HepG2 (cell line): ENCODE data around the gene ATP5F1E. TPM values are rescaled to one million over a fixed set of nuclear protein-coding genes. Genes with fewer than 3 reads are reported as not detected.

ENCODE experiments used
- AGO1 ChIP-seq: fragments of 200-400 bp; formaldehyde crosslinking; IDR thresholded peaks from 2 replicates; pipeline ENCODE4 v1.6.1; 2017; ENCODE audit warnings: mild to moderate bottlenecking, low read depth, low read length, moderate library complexity; ENCODE audit not compliant: poor library complexity, severe bottlenecking
- ATF6 ChIP-seq: sonication (generic); formaldehyde crosslinking; conservative IDR thresholded peaks from 2 replicates; pipeline ENCODE4 v1.4.0; 2020; ENCODE audit warnings: missing genetic modification reagents
- ATF7-NPFF ChIP-seq: sonication (generic); formaldehyde crosslinking; IDR thresholded peaks from 2 replicates; pipeline ENCODE4 v1.8.1; 2023; ENCODE audit warnings: mild to moderate bottlenecking, low read depth, missing genetic modification reagents, moderate library complexity
- CENPT ChIP-seq: sonication (generic); formaldehyde crosslinking; IDR thresholded peaks from 2 replicates; pipeline ENCODE4 v1.8.0; 2022; ENCODE audit warnings: low read depth, mild to moderate bottlenecking, moderate library complexity, missing genetic modification reagents
- ESRRA ChIP-seq: sonication (generic); formaldehyde crosslinking; IDR thresholded peaks from 2 replicates; pipeline ENCODE4 v1.5.1; 2020; ENCODE audit warnings: mild to moderate bottlenecking, low read depth, missing genetic modification reagents
- FOXC1 ChIP-seq: sonication (generic); formaldehyde crosslinking; IDR thresholded peaks from 2 replicates; pipeline ENCODE4 v1.8.0; 2022; ENCODE audit warnings: mild to moderate bottlenecking, missing genetic modification reagents, borderline replicate concordance
- MAF1 ChIP-seq: sonication (generic); formaldehyde crosslinking; IDR thresholded peaks from 2 replicates; pipeline ENCODE4 v1.5.0; 2020; ENCODE audit warnings: missing genetic modification reagents, borderline replicate concordance
- MZF1 ChIP-seq: sonication (generic); formaldehyde crosslinking; IDR thresholded peaks from 2 replicates; pipeline ENCODE4 v1.8.1; 2023; ENCODE audit warnings: mild to moderate bottlenecking, missing genetic modification reagents, borderline replicate concordance
- NCOA1 ChIP-seq: sonication (generic); formaldehyde crosslinking; IDR thresholded peaks from 2 replicates; pipeline ENCODE4 v1.9.0; 2021; ENCODE audit warnings: missing genetic modification reagents
- RBFOX2 ChIP-seq: fragments of 200-400 bp; formaldehyde crosslinking; IDR thresholded peaks from 2 replicates; pipeline ENCODE4 v1.6.1; 2017; ENCODE audit warnings: low read depth, mild to moderate bottlenecking, low read length
- SETDB1 ChIP-seq: sonication (generic); formaldehyde crosslinking; IDR thresholded peaks from 2 replicates; pipeline ENCODE4 v1.5.1; 2020; ENCODE audit warnings: missing genetic modification reagents, mild to moderate bottlenecking, borderline replicate concordance
- WIZ ChIP-seq: sonication (generic); formaldehyde crosslinking; IDR thresholded peaks from 2 replicates; pipeline ENCODE4 v1.5.1; 2020; ENCODE audit warnings: mild to moderate bottlenecking, missing genetic modification reagents
- ZBTB39 ChIP-seq: sonication (generic); formaldehyde crosslinking; IDR thresholded peaks from 2 replicates; pipeline ENCODE4 v1.5.0; 2020; ENCODE audit warnings: missing genetic modification reagents
- ZFP91 ChIP-seq: sonication (generic); formaldehyde crosslinking; IDR thresholded peaks from 2 replicates; pipeline ENCODE4 v1.9.0; 2022; ENCODE audit warnings: missing genetic modification reagents, mild to moderate bottlenecking, borderline replicate concordance
- ZGPAT ChIP-seq: IDR thresholded peaks from 2 replicates; pipeline ENCODE4 v1.6.1; 2016; ENCODE audit warnings: mild to moderate bottlenecking
- ZMYM4 ChIP-seq: sonication (generic); formaldehyde crosslinking; IDR thresholded peaks from 2 replicates; pipeline ENCODE4 v1.8.1; 2023; ENCODE audit warnings: mild to moderate bottlenecking, missing genetic modification reagents
- ZNF264 ChIP-seq: sonication (generic); formaldehyde crosslinking; IDR thresholded peaks from 2 replicates; pipeline ENCODE4 v1.4.0; 2020; ENCODE audit warnings: missing genetic modification reagents
- ZNF44 ChIP-seq: sonication (generic); formaldehyde crosslinking; IDR thresholded peaks from 2 replicates; pipeline ENCODE4 v1.5.1; 2020; ENCODE audit warnings: mild to moderate bottlenecking, missing genetic modification reagents
- polyA plus RNA-seq, 8 experiments: library from polyadenylated mRNA; depleted of rRNA in 3 of 8; stranded (reverse) in 7 of 8; unstranded in 1 of 8; fragments of >200 nt; fragmentation: Illumina TruSeq in 4 of 8; extraction: Trizol in 4 of 8; gene quantifications; 2 replicates each; pipeline versions ENCODE4 v1.2.1 to v1.2.3, GENCODE V29; 2011 to 2016; ENCODE audit warnings: low read depth in 4 of 8, missing spikeins in 1 of 8, mixed read lengths in 1 of 8; ENCODE audit not compliant: insufficient read depth in 1 of 8
- total RNA-seq, 5 experiments: library from RNA; depleted of rRNA; stranded (reverse); fragments of >200 nt; fragmentation: Illumina TruSeq; extraction: Trizol; gene quantifications; 2 replicates each; pipeline ENCODE4 v1.2.3, GENCODE V29; 2016; ENCODE audit warnings: low read depth in 1 of 5
- TF ChIP-seq, protein P1 (sequence below): sonication (generic); formaldehyde crosslinking; IDR thresholded peaks from 2 replicates; pipeline ENCODE4 v1.5.0; 2020; ENCODE audit warnings: mild to moderate bottlenecking, missing genetic modification reagents

Gene ATP5F1E
- total and polyA plus RNA-seq, 2 of the 13 experiments (the other 11 are each of a cell fraction or from before 2014, with no cell fraction given), result 121 to 134 TPM

DNA sequence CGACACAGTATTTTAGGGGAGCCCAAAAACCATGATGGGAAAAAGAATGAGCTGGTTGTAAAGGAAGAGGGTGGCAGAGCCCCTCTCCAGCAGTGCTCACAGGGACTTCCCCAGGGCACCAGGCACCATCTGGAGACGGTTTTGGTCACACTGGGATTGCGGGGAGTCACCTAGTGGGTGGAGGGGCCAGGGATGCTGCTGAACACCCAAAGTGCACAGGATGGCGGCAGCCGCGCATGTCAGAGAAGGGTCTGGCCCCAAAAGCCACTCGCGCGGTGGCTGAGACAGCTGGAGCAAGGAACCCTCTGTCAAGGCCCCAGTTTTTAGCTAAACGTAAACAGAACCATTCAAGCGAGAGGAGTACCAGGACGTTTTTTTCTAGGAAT is 35.9 kb downstream of the ATP5F1E start (continued):
- no peak for TF ChIP-seq ZGPAT
- no peak for TF ChIP-seq ATF6 (CRISPR knock-in tag)
- no peak for TF ChIP-seq MZF1
- TF ChIP-seq AGO1, result peak; percentile 15
- TF ChIP-seq ZFP91 (CRISPR knock-in tag), result no peak; the same call in 1 of the 2 replicates
- no peak for TF ChIP-seq ZNF44
- 0 out of 2 replicates have a peak, but pooled peaks have one; percentile 34 for TF ChIP-seq ATF7-NPFF
- TF ChIP-seq ZNF264 (CRISPR knock-in tag), result no peak
- TF ChIP-seq SETDB1, result no peak
- TF ChIP-seq, protein P1, sequence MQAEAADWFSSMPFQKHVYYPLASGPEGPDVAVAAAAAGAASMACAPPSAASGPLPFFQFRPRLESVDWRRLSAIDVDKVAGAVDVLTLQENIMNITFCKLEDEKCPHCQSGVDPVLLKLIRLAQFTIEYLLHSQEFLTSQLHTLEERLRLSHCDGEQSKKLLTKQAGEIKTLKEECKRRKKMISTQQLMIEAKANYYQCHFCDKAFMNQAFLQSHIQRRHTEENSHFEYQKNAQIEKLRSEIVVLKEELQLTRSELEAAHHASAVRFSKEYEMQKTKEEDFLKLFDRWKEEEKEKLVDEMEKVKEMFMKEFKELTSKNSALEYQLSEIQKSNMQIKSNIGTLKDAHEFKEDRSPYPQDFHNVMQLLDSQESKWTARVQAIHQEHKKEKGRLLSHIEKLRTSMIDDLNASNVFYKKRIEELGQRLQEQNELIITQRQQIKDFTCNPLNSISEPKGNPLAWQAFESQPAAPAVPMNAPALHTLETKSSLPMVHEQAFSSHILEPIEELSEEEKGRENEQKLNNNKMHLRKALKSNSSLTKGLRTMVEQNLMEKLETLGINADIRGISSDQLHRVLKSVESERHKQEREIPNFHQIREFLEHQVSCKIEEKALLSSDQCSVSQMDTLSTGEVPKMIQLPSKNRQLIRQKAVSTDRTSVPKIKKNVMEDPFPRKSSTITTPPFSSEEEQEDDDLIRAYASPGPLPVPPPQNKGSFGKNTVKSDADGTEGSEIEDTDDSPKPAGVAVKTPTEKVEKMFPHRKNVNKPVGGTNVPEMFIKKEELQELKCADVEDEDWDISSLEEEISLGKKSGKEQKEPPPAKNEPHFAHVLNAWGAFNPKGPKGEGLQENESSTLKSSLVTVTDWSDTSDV (CRISPR knock-in tag), result 0 out of 2 replicates have a peak, but pooled peaks have one; percentile 26
- no peak for TF ChIP-seq ESRRA
- no peak for TF ChIP-seq CENPT (CRISPR knock-in tag)
- 0 out of 2 replicates have a peak, but pooled peaks have one; percentile 13 for TF ChIP-seq RBFOX2
- TF ChIP-seq WIZ (CRISPR knock-in tag), result no peak
- no peak for TF ChIP-seq ZMYM4 (CRISPR knock-in tag)
- TF ChIP-seq MAF1 (CRISPR knock-in tag), result no peak
- TF ChIP-seq ZBTB39, result no peak
- no peak for TF ChIP-seq FOXC1 (CRISPR knock-in tag)
- TF ChIP-seq NCOA1 (CRISPR knock-in tag), result 0 out of 2 replicates have a peak, but pooled peaks have one; percentile 12
